CD14-positive monocyte (primary cell): ENCODE results near the gene TMEM175. TPM values are rescaled to one million over a fixed set of nuclear protein-coding genes. Genes with fewer than 3 reads are reported as not detected.

Experiments
- DNase-seq, 3 donors: peaks; one replicate each; pipeline ENCODE4 v3.0.0-alpha.2; 2011 to 2022
- H2AFZ ChIP-seq: 2 replicates; pipeline ENCODE4 v1.6.0; 2012; ENCODE audit warnings: mild to moderate bottlenecking, low read depth, low read length, inconsistent platforms; ENCODE audit not compliant: insufficient read depth, poor library complexity, severe bottlenecking
- H3K27ac ChIP-seq, 2 donors: 1 replicate in 1 of 2; 2 replicates in 1 of 2; pipeline ENCODE4 v1.5.1; 2012 to 2013; ENCODE audit warnings: low read length in 2 of 2, control low read depth in 1 of 2, inconsistent platforms in 1 of 2, low read depth in 1 of 2, mild to moderate bottlenecking in 1 of 2
- H3K27me3 ChIP-seq, 2 donors: one replicate each; pipeline versions ENCODE4 v1.6.0 to v1.6.1; 2011 to 2013; ENCODE audit warnings: low read length in 2 of 2; ENCODE audit not compliant: control insufficient read depth in 2 of 2, insufficient read depth in 2 of 2
- H3K36me3 ChIP-seq, 2 donors: replicated peaks in 1 of 2; 1 replicate in 1 of 2; 2 replicates in 1 of 2; pipeline versions ENCODE4 v1.5.1 to v1.6.1; 2012 to 2013; ENCODE audit warnings: low read length in 2 of 2, control low read depth in 1 of 2, inconsistent platforms in 1 of 2, mild to moderate bottlenecking in 1 of 2; ENCODE audit not compliant: insufficient read depth in 2 of 2, control insufficient read depth in 1 of 2
- H3K4me1 ChIP-seq, 2 donors: 1 replicate in 1 of 2; 2 replicates in 1 of 2; pipeline versions ENCODE4 v1.5.1 to v1.6.1; 2012 to 2013; ENCODE audit warnings: low read length in 2 of 2, control low read depth in 1 of 2, inconsistent platforms in 1 of 2, mild to moderate bottlenecking in 1 of 2, moderate library complexity in 1 of 2; ENCODE audit not compliant: insufficient read depth in 2 of 2, control insufficient read depth in 1 of 2
- H3K4me2 ChIP-seq: replicated peaks from 2 replicates; pipeline ENCODE3; 2012; ENCODE audit warnings: low read length, moderate library complexity, mild to moderate bottlenecking; ENCODE audit not compliant: poor library complexity, severe bottlenecking; ENCODE audit errors: extremely low read depth
- H3K4me3 ChIP-seq, 3 experiments: fragments of 200-600 bp in 1 of 3; sonication (generic) in 1 of 3; replicated peaks in 1 of 3; 1 replicate in 2 of 3; 2 replicates in 1 of 3; pipeline ENCODE4 v1.5.1; 2011 to 2013; ENCODE audit warnings: low read length in 3 of 3, mild to moderate bottlenecking in 3 of 3, control low read depth in 2 of 3, low read depth in 2 of 3, inconsistent platforms in 1 of 3, moderate library complexity in 1 of 3
- H3K79me2 ChIP-seq: 2 replicates; pipeline ENCODE4 v1.6.0; 2012; ENCODE audit warnings: mild to moderate bottlenecking, control low read depth, inconsistent platforms, low read length, moderate library complexity; ENCODE audit not compliant: insufficient read depth
- H3K9ac ChIP-seq: 2 replicates; pipeline ENCODE4 v1.6.0; 2017; ENCODE audit warnings: low read length, mild to moderate bottlenecking; ENCODE audit not compliant: insufficient read depth, poor library complexity, severe bottlenecking
- H3K9me3 ChIP-seq, 2 donors: replicated peaks in 1 of 2; 1 replicate in 1 of 2; 2 replicates in 1 of 2; pipeline versions ENCODE4 v1.5.1 to v1.6.1; 2012 to 2013; ENCODE audit warnings: low read length in 2 of 2, control low read depth in 1 of 2; ENCODE audit not compliant: control insufficient read depth in 1 of 2, insufficient read depth in 1 of 2
- H4K20me1 ChIP-seq: 2 replicates; pipeline ENCODE4 v1.6.0; 2012; ENCODE audit warnings: mild to moderate bottlenecking, low read length, control low read depth, moderate library complexity; ENCODE audit not compliant: insufficient read depth
- H3K27ac Mint-ChIP-seq, 7 donors: one replicate each; pipeline ENCODE4 v1.8.0; 2020; ENCODE audit warnings: mild to moderate bottlenecking in 7 of 7, mixed read lengths in 7 of 7, moderate library complexity in 6 of 7, inconsistent platforms in 2 of 7
- H3K27me3 Mint-ChIP-seq, 3 donors: one replicate each; pipeline ENCODE4 v1.8.0; 2021 to 2022; ENCODE audit warnings: low read depth in 3 of 3, mild to moderate bottlenecking in 3 of 3, mixed read lengths in 3 of 3, moderate library complexity in 3 of 3, inconsistent platforms in 1 of 3
- H3K36me3 Mint-ChIP-seq, 2 donors: one replicate each; pipeline ENCODE4 v1.8.0; 2020; ENCODE audit warnings: mixed read lengths in 2 of 2, inconsistent platforms in 1 of 2, mild to moderate bottlenecking in 1 of 2
- H3K4me1 Mint-ChIP-seq: one replicate; pipeline ENCODE4 v1.8.0; 2020; ENCODE audit warnings: mild to moderate bottlenecking, mixed read lengths
- H3K4me3 Mint-ChIP-seq, 2 donors: one replicate each; pipeline ENCODE4 v1.8.0; 2020; ENCODE audit warnings: mild to moderate bottlenecking in 2 of 2, mixed read lengths in 2 of 2, moderate library complexity in 1 of 2
- H3K9me3 Mint-ChIP-seq, 7 donors: one replicate each; pipeline ENCODE4 v1.8.0; 2020 to 2022; ENCODE audit warnings: mixed read lengths in 7 of 7, mild to moderate bottlenecking in 6 of 7, moderate library complexity in 6 of 7, inconsistent platforms in 2 of 7
- CTCF ChIP-seq: fragments of 200-600 bp; IDR thresholded peaks from one replicate; pipeline ENCODE4 v1.8.0; 2022; ENCODE audit warnings: antibody characterized with exemption, mild to moderate bottlenecking
- WGBS: methylation state at CpG from one replicate; pipeline ENCODE4 v1.1.5; 2013; ENCODE audit warnings: missing lambda C conversion rate; ENCODE audit not compliant: insufficient coverage; 5-methylcytosine and 5-hydroxymethylcytosine counted together
- intact Hi-C, 2 donors: fragments of 100-400 bp; cut with micrococcal nuclease; formaldehyde crosslinking; loops; one replicate each; pipeline versions ENCODE4 v1.15.0 to v1.15.1; 2023
- polyA plus RNA-seq, 3 donors: library from polyadenylated mRNA; depleted of rRNA in 1 of 3; unstranded in 2 of 3; stranded (reverse) in 1 of 3; fragments of 300-500 nt in 2 of 3; fragments of >200 nt in 1 of 3; fragmentation: Illumina TruSeq in 2 of 3; gene quantifications; 1 replicate in 2 of 3; 2 replicates in 1 of 3; pipeline ENCODE4 v1.2.3, GENCODE V29; 2012 to 2021

TMEM175 gene
- polyA plus RNA-seq, 3 donors: 18.9 to 216 (median 20.7) TPM

GRCh38 chr4:930827-931193 is 1.4 kb upstream of the TMEM175 start:
- H3K27ac ChIP-seq: peak overlapping the region; percentile 63 to 98
- H2AFZ ChIP-seq: no peak overlapping the region
- Mint-ChIP-seq H3K27me3 (peaks cover 0 to 3% (median 3%) of the 10 kb centered on the region in 3 donors), H3K9me3 (no peaks in the 10 kb centered on the region), H3K36me3 (peaks cover 5 to 21% of the 10 kb centered on the region in 2 donors), H3K4me1 (peaks cover 60% of the 10 kb centered on the region), H3K27ac (peak overlapping the region; percentile 96 to 99 (median 97)), H3K4me3 (peak overlapping the region; percentile 96 to 98)
- intact Hi-C loops: loop anchor here in 1 of 2 donors (5.0 to 10.0 kb wide), 2 partner anchors 236 to 361 kb away; no protein-coding TSS in a partner anchor
- DNase-seq: no peak
- peak overlapping the region; percentile 100 for H3K9ac ChIP-seq
- H3K9me3 ChIP-seq: no peaks in the 10 kb centered on the region
- TF ChIP-seq CTCF: no peak
- H3K4me1 ChIP-seq: peaks cover 57 to 63% of the 10 kb centered on the region in 2 donors
- H3K36me3 ChIP-seq: peaks cover 3 to 6% of the 10 kb centered on the region in 2 donors
- H3K79me2 ChIP-seq: peaks cover 91% of the 10 kb centered on the region
- peak overlapping the region; percentile 84 for H3K4me2 ChIP-seq
- 60% methylated on average over 3 of the region's 7 CpGs for WGBS
- peaks cover 62% of the 10 kb centered on the region for H4K20me1 ChIP-seq
- peak overlapping the region; percentile 89 to 97 (median 93) for H3K4me3 ChIP-seq
- H3K27me3 ChIP-seq: no peaks in the 10 kb centered on the region

- Histone ChIP-seq H3K36me3 (peaks cover under 1% of the 10 kb centered on the region in 2 donors), H3K79me2 (peaks cover 86% of the 10 kb centered on the region), H3K9me3 (no peaks in the 10 kb centered on the region), H3K4me1 (peaks cover 62 to 69% of the 10 kb centered on the region in 2 donors), H3K4me3 (peak overlapping the region; percentile 89 to 97 (median 93)), H4K20me1 (peaks cover 56% of the 10 kb centered on the region), H3K4me2 (peak overlapping the region; percentile 84), H3K9ac (peak overlapping the region; percentile 100), H2AFZ (peak overlapping the region; percentile 61), H3K27me3 (no peaks in the 10 kb centered on the region), H3K27ac (peak overlapping the region; percentile 63 to 98)
- 3% methylated on average over 25 of the region's 31 CpGs for WGBS
- intact Hi-C loops: loop anchor here in 1 of 2 donors (5.0 to 10.0 kb wide), 2 partner anchors 237 to 361 kb away; no protein-coding TSS in a partner anchor
- Mint-ChIP-seq H3K36me3 (peaks cover 1 to 16% of the 10 kb centered on the region in 2 donors), H3K4me1 (peaks cover 61% of the 10 kb centered on the region), H3K27ac (peak overlapping the region; percentile 96 to 99 (median 97)), H3K9me3 (no peaks in the 10 kb centered on the region), H3K4me3 (peak overlapping the region; percentile 96 to 98), H3K27me3 (peaks cover 0 to 3% (median 3%) of the 10 kb centered on the region in 3 donors)
- peak; percentile 42 to 84 (median 51) for DNase-seq
- TF ChIP-seq CTCF: no peak
These were observed 883 bp upstream of the TMEM175 start for GRCh38 chr4:931194-931959.
